DMS 273 treated with DMSO at 0.1 percent for 48 hours (cell line): Measurements from ENCODE around the gene FGF18.

Experiments
- DNase-seq: peaks from one replicate; lab custom pipeline; 2025; lab: John Stamatoyannopoulos, UW

Gene FGF18

GRCh38 chr5:171442287-171443042 lies 23.0 kb downstream of the FGF18 start:
- DNase-seq = no peak

GRCh38 chr5:171444582-171444981 lies 25.1 kb downstream of the FGF18 start:
- DNase-seq = no peak

- no peak for DNase-seq
Observed at GRCh38 chr5:171445644-171446516, 26.4 kb downstream of the FGF18 start.

- no peak for DNase-seq
Observed at GRCh38 chr5:171447226-171447625, 27.8 kb downstream of the FGF18 start.

- no peak for DNase-seq
Observed at GRCh38 chr5:171449426-171449825, 30.0 kb downstream of the FGF18 start.

- DNase-seq = no peak
Observed at GRCh38 chr5:171450423-171451331, 31.2 kb downstream of the FGF18 start.

GRCh38 chr5:171451421-171451820 lies 32.0 kb downstream of the FGF18 start:
- DNase-seq = no peak

GRCh38 chr5:171453056-171453725 lies 33.7 kb downstream of the FGF18 start:
- no peak for DNase-seq

GRCh38 chr5:171453988-171454387 lies 34.5 kb downstream of the FGF18 start:
- no peak for DNase-seq

GRCh38 chr5:171454549-171454948 lies 35.1 kb downstream of the FGF18 start:
- DNase-seq = no peak

GRCh38 chr5:171455522-171455921 lies 36.1 kb downstream of the FGF18 start:
- no peak for DNase-seq

GRCh38 chr5:171457208-171457981 lies 37.9 kb downstream of the FGF18 start:
- no peak for DNase-seq

GRCh38 chr5:171459839-171460238 lies 40.4 kb downstream of the FGF18 start:
- no peak for DNase-seq

- no peak for DNase-seq
Observed at GRCh38 chr5:171462136-171462927, 42.9 kb downstream of the FGF18 start.

GRCh38 chr5:171462928-171463861 lies 43.7 kb downstream of the FGF18 start:
- no peak for DNase-seq

GRCh38 chr5:171463862-171464229 lies 44.4 kb downstream of the FGF18 start:
- no peak for DNase-seq

- no peak for DNase-seq
Observed at GRCh38 chr5:171464829-171465228, 45.4 kb downstream of the FGF18 start.

GRCh38 chr5:171467107-171467506 lies 47.7 kb downstream of the FGF18 start:
- DNase-seq = no peak

GRCh38 chr5:171469326-171469725 lies 49.9 kb downstream of the FGF18 start:
- DNase-seq = no peak
